KOPT-K1 (cell line): ENCODE measurements around the gene CLDN6.

Experiments used
- H3K27ac ChIP-seq: fragments of 200-600 bp; sonication (generic); 2 replicates; pipeline ENCODE4 v1.5.1; 2016; ENCODE audit warnings: antibody characterized with exemption, mild to moderate bottlenecking, low read depth, low read length; ENCODE audit not compliant: poor library complexity, severe bottlenecking
- H3K36me3 ChIP-seq: fragments of 200-600 bp; sonication (generic); 2 replicates; pipeline ENCODE4 v1.5.1; 2017; ENCODE audit warnings: antibody characterized with exemption, mild to moderate bottlenecking, low read length, moderate library complexity; ENCODE audit not compliant: insufficient read depth
- H3K9me3 ChIP-seq: fragments of 200-600 bp; sonication (generic); 2 replicates; pipeline ENCODE4 v1.5.1; 2017; ENCODE audit warnings: antibody characterized with exemption, low read length, mild to moderate bottlenecking; ENCODE audit not compliant: insufficient read depth, poor library complexity, severe bottlenecking

The CLDN6 gene

GRCh38 chr16:3000540-3000939, 17.4 kb downstream of the CLDN6 start:
- no peaks in the 10 kb centered on the region for H3K36me3 ChIP-seq
- no peak overlapping the region for H3K27ac ChIP-seq
- no peaks in the 10 kb centered on the region for H3K9me3 ChIP-seq

GRCh38 chr16:2999929-3000328, 18.1 kb downstream of the CLDN6 start:
- Histone ChIP-seq H3K27ac (no peak overlapping the region), H3K36me3 (no peaks in the 10 kb centered on the region), H3K9me3 (no peaks in the 10 kb centered on the region)

GRCh38 chr16:2996298-2996697, 21.7 kb downstream of the CLDN6 start:
- no peaks in the 10 kb centered on the region for H3K9me3 ChIP-seq
- no peaks in the 10 kb centered on the region for H3K36me3 ChIP-seq
- H3K27ac ChIP-seq, result no peak overlapping the region

GRCh38 chr16:2992383-2993081, 25.5 kb downstream of the CLDN6 start:
- H3K36me3 ChIP-seq, result no peaks in the 10 kb centered on the region
- H3K27ac ChIP-seq, result no peak overlapping the region
- H3K9me3 ChIP-seq, result no peaks in the 10 kb centered on the region

- Histone ChIP-seq H3K9me3 (no peaks in the 10 kb centered on the region), H3K36me3 (no peaks in the 10 kb centered on the region), H3K27ac (no peak overlapping the region)
These were observed 26.3 kb downstream of the CLDN6 start for GRCh38 chr16:2991566-2992261.

- no peaks in the 10 kb centered on the region for H3K36me3 ChIP-seq
- H3K9me3 ChIP-seq, result no peaks in the 10 kb centered on the region
- no peak overlapping the region for H3K27ac ChIP-seq
These were observed 27.1 kb downstream of the CLDN6 start for GRCh38 chr16:2990891-2991290.

- H3K36me3 ChIP-seq, result no peaks in the 10 kb centered on the region
- no peak overlapping the region for H3K27ac ChIP-seq
- no peaks in the 10 kb centered on the region for H3K9me3 ChIP-seq
These were observed 29.3 kb downstream of the CLDN6 start for GRCh38 chr16:2988590-2989099.

GRCh38 chr16:2987833-2988232, 30.1 kb downstream of the CLDN6 start:
- Histone ChIP-seq H3K27ac (no peak overlapping the region), H3K9me3 (no peaks in the 10 kb centered on the region), H3K36me3 (no peaks in the 10 kb centered on the region)

GRCh38 chr16:2987286-2987685, 30.7 kb downstream of the CLDN6 start:
- Histone ChIP-seq H3K36me3 (no peaks in the 10 kb centered on the region), H3K9me3 (no peaks in the 10 kb centered on the region), H3K27ac (no peak overlapping the region)

- Histone ChIP-seq H3K36me3 (no peaks in the 10 kb centered on the region), H3K9me3 (no peaks in the 10 kb centered on the region), H3K27ac (no peak overlapping the region)
These were observed 31.3 kb downstream of the CLDN6 start for GRCh38 chr16:2986623-2987188.

- Histone ChIP-seq H3K9me3 (no peaks in the 10 kb centered on the region), H3K27ac (no peak overlapping the region), H3K36me3 (no peaks in the 10 kb centered on the region)
These were observed 32.1 kb downstream of the CLDN6 start for GRCh38 chr16:2985893-2986355.

- H3K27ac ChIP-seq, result no peak overlapping the region
- H3K9me3 ChIP-seq, result no peaks in the 10 kb centered on the region
- H3K36me3 ChIP-seq, result no peaks in the 10 kb centered on the region
These were observed 32.5 kb downstream of the CLDN6 start for GRCh38 chr16:2985462-2985861.

GRCh38 chr16:2983706-2984136, 34.3 kb downstream of the CLDN6 start:
- Histone ChIP-seq H3K36me3 (no peaks in the 10 kb centered on the region), H3K9me3 (no peaks in the 10 kb centered on the region), H3K27ac (no peak overlapping the region)

- H3K36me3 ChIP-seq, result peaks cover 11% of the 10 kb centered on the region
- H3K9me3 ChIP-seq, result no peaks in the 10 kb centered on the region
- H3K27ac ChIP-seq, result no peak overlapping the region
These were observed 35.6 kb downstream of the CLDN6 start for GRCh38 chr16:2982402-2982801.

GRCh38 chr16:2981899-2982250, 36.1 kb downstream of the CLDN6 start:
- Histone ChIP-seq H3K27ac (no peak overlapping the region), H3K36me3 (peaks cover 16% of the 10 kb centered on the region), H3K9me3 (no peaks in the 10 kb centered on the region)
